Prostate gland (tissue), 2 donors: ENCODE results near the gene PCDH1. TPM values are rescaled to one million over a fixed set of nuclear protein-coding genes. Genes with fewer than 3 reads are reported as not detected.
A peak's percentile ranks its signal among the peaks of the same experiment; 100 is the strongest.

ENCODE experiments used
- DNase-seq: peaks from one replicate; pipeline ENCODE4 v3.0.0-alpha.2; 2019; ENCODE audit warnings: low spot score
- H3K27ac ChIP-seq, 2 donors: fragments of 200-600 bp; sonication (generic); 2 replicates each; pipeline ENCODE4 v1.5.1; 2017 to 2019
- H3K27me3 ChIP-seq: fragments of 200-600 bp; sonication (generic); replicated peaks from 2 replicates; pipeline ENCODE4 v1.5.1; 2019; ENCODE audit not compliant: insufficient read depth
- H3K36me3 ChIP-seq, 2 donors: fragments of 200-600 bp; sonication (generic); 1 replicate in 1 of 2; 2 replicates in 1 of 2; pipeline versions ENCODE4 v1.5.1 to v1.8.1; 2017 to 2019
- H3K4me1 ChIP-seq: fragments of 200-600 bp; sonication (generic); replicated peaks from 2 replicates; pipeline ENCODE4 v1.5.1; 2019
- H3K4me3 ChIP-seq, 2 donors: fragments of 200-600 bp; sonication (generic); 2 replicates each; pipeline ENCODE4 v1.5.1; 2017 to 2019
- H3K9me3 ChIP-seq: fragments of 200-600 bp; sonication (generic); 2 replicates; pipeline ENCODE4 v1.5.1; 2017
- CTCF ChIP-seq, 4 experiments: fragments of 200-600 bp in 2 of 4; fragments of 450-650 bp in 2 of 4; sonication (generic) in 2 of 4; IDR thresholded peaks; 1 replicate in 3 of 4; 2 replicates in 1 of 4; pipeline ENCODE4 v1.5.1; 2016 to 2019; ENCODE audit warnings: antibody characterized with exemption in 4 of 4, mild to moderate bottlenecking in 2 of 4, moderate library complexity in 2 of 4
- POLR2A ChIP-seq: fragments of 450-650 bp; IDR thresholded peaks from one replicate; pipeline ENCODE4 v1.6.1; 2016; ENCODE audit warnings: antibody characterized with exemption, mild to moderate bottlenecking
- POLR2AphosphoS5 ChIP-seq: sonication (generic); formaldehyde crosslinking; IDR thresholded peaks from one replicate; pipeline ENCODE4 v1.6.1; 2017; ENCODE audit warnings: antibody characterized with exemption
- WGBS: methylation state at CpG from one replicate; pipeline ENCODE4 v1.1.5; 2018; 5-methylcytosine and 5-hydroxymethylcytosine counted together
- intact Hi-C: fragments of 100-400 bp; cut with DNase I; formaldehyde crosslinking; loops from one replicate; pipeline ENCODE4 v1.14.2; 2022
- total RNA-seq, 2 donors: library from RNA; depleted of rRNA; stranded (reverse); fragments of >200 nt; gene quantifications; one replicate each; pipeline ENCODE4 v1.1.0, GENCODE V29; 2016

The PCDH1 gene
- total RNA-seq, 2 donors from 2014 or later, result 49.2 to 81.1 TPM

GRCh38 chr5:141811287-141812155, 66.7 kb downstream of the PCDH1 start:
- TF ChIP-seq POLR2A, result no peak
- TF ChIP-seq POLR2AphosphoS5, result no peak
- TF ChIP-seq CTCF (IDR thresholded peaks at IDR 0.05), result peak in 2 of 4 experiments; percentile 25 to 48
- H3K4me1 ChIP-seq, result no peaks in the 10 kb centered on the region
- no peak for DNase-seq
- H3K9me3 ChIP-seq, result no peaks in the 10 kb centered on the region
- H3K4me3 ChIP-seq, result no peak overlapping the region
- no peaks in the 10 kb centered on the region for H3K27me3 ChIP-seq
- no peak overlapping the region for H3K27ac ChIP-seq
- no peaks in the 10 kb centered on the region for H3K36me3 ChIP-seq
- WGBS, result 9% methylated on average over 29 of the region's 29 CpGs
- intact Hi-C loops, result no loop called here

GRCh38 chr5:141810702-141811101, 67.5 kb downstream of the PCDH1 start:
- Histone ChIP-seq H3K4me1 (no peaks in the 10 kb centered on the region), H3K27me3 (no peaks in the 10 kb centered on the region), H3K4me3 (no peak overlapping the region), H3K9me3 (no peaks in the 10 kb centered on the region), H3K36me3 (no peaks in the 10 kb centered on the region), H3K27ac (no peak overlapping the region)
- TF ChIP-seq CTCF (IDR thresholded peaks at IDR 0.05) (no peak), POLR2A (no peak), POLR2AphosphoS5 (no peak)
- intact Hi-C loops, result no loop called here
- 76% methylated on average over 3 of the region's 3 CpGs for WGBS
- no peak for DNase-seq

GRCh38 chr5:141809380-141810096, 68.7 kb downstream of the PCDH1 start:
- no peaks in the 10 kb centered on the region for H3K27me3 ChIP-seq

GRCh38 chr5:141808857-141809256, 69.4 kb downstream of the PCDH1 start:
- Histone ChIP-seq H3K4me3 (no peak overlapping the region), H3K4me1 (no peaks in the 10 kb centered on the region), H3K36me3 (no peaks in the 10 kb centered on the region), H3K27me3 (no peaks in the 10 kb centered on the region), H3K9me3 (no peaks in the 10 kb centered on the region), H3K27ac (no peak overlapping the region)
- TF ChIP-seq POLR2A (no peak), POLR2AphosphoS5 (no peak), CTCF (IDR thresholded peaks at IDR 0.05) (no peak)
- 66% methylated on average over 2 of the region's 2 CpGs for WGBS
- DNase-seq, result no peak
- intact Hi-C loops, result no loop called here

More at GRCh38 chr5:141809380-141810096, 68.7 kb downstream of the PCDH1 start:
- intact Hi-C loops, result no loop called here
- H3K36me3 ChIP-seq, result no peaks in the 10 kb centered on the region
- 32% methylated on average over 15 of the region's 15 CpGs for WGBS
- no peak for TF ChIP-seq POLR2AphosphoS5
- TF ChIP-seq CTCF (IDR thresholded peaks at IDR 0.05), result no peak
- no peak for TF ChIP-seq POLR2A
- H3K9me3 ChIP-seq, result no peaks in the 10 kb centered on the region
- no peak overlapping the region for H3K27ac ChIP-seq
- no peak for DNase-seq
- no peaks in the 10 kb centered on the region for H3K4me1 ChIP-seq
- H3K4me3 ChIP-seq, result no peak overlapping the region
